SU-DHL-6 (cell line): Measurements from ENCODE around the gene FSIP2.

ENCODE experiments used
- H2AFZ ChIP-seq: fragments of 200-600 bp; sonication (generic); 2 replicates; pipeline ENCODE4 v1.6.1; 2014; ENCODE audit warnings: low read depth, mild to moderate bottlenecking, moderate library complexity, mixed read lengths, antibody characterized with exemption, low read length; ENCODE audit not compliant: severe bottlenecking
- H3F3A ChIP-seq: fragments of 200-600 bp; shearing (Covaris generic); 2 replicates; pipeline ENCODE4 v1.6.0; 2016; ENCODE audit warnings: antibody characterized with exemption, mild to moderate bottlenecking; ENCODE audit not compliant: insufficient read depth
- H3K27ac ChIP-seq: fragments of 200-600 bp; sonication (generic); 2 replicates; pipeline ENCODE4 v1.5.1; 2016; ENCODE audit warnings: low read depth, mild to moderate bottlenecking, low read length, moderate library complexity, mixed read lengths
- H3K27me3 ChIP-seq: fragments of 200-600 bp; sonication (generic), shearing (Covaris generic); 2 replicates; pipeline ENCODE4 v1.6.0; 2014; ENCODE audit warnings: mild to moderate bottlenecking, low read length
- H3K36me3 ChIP-seq: fragments of 200-600 bp; sonication (generic); 2 replicates; pipeline ENCODE4 v1.6.1; 2014; ENCODE audit warnings: mild to moderate bottlenecking, low read length, mixed read lengths
- H3K4me2 ChIP-seq: fragments of 300-600, 200-600 bp; shearing (Covaris generic), sonication (generic); 2 replicates; pipeline ENCODE4 v1.6.0; 2014; ENCODE audit warnings: low read length, low read depth, mild to moderate bottlenecking; ENCODE audit not compliant: poor library complexity, severe bottlenecking
- H3K4me3 ChIP-seq: fragments of 200-600 bp; sonication (generic); 2 replicates; pipeline ENCODE4 v1.5.1; 2014; ENCODE audit warnings: antibody characterized with exemption, low read length, mild to moderate bottlenecking, mixed read lengths; ENCODE audit not compliant: insufficient read depth, poor library complexity, severe bottlenecking
- H3K79me2 ChIP-seq: fragments of 200-600 bp; sonication (generic); 2 replicates; pipeline ENCODE4 v1.6.1; 2014; ENCODE audit warnings: mild to moderate bottlenecking, low read length, moderate library complexity; ENCODE audit not compliant: insufficient read depth
- H3K9ac ChIP-seq: fragments of 200-600 bp; sonication (generic); 2 replicates; pipeline ENCODE4 v1.7.0; 2014; ENCODE audit warnings: mild to moderate bottlenecking, low read length
- H3K9me2 ChIP-seq: fragments of 200-600 bp; sonication (generic); replicated peaks from 2 replicates; pipeline ENCODE4 v1.6.1; 2014; ENCODE audit warnings: low read length; ENCODE audit not compliant: insufficient read depth
- H3K9me3 ChIP-seq: fragments of 200-600 bp; sonication (generic); 2 replicates; pipeline ENCODE4 v1.6.1; 2014; ENCODE audit warnings: low read length, mixed read lengths; ENCODE audit not compliant: insufficient read depth
- H4K20me1 ChIP-seq: fragments of 200-600 bp; sonication (generic); 2 replicates; pipeline ENCODE4 v1.6.1; 2014; ENCODE audit warnings: low read depth, mild to moderate bottlenecking, antibody characterized with exemption, low read length, moderate library complexity, mixed read lengths
- EZH2phosphoT487 ChIP-seq: fragments of 200-600 bp; sonication (generic), shearing (Covaris generic); conservative IDR thresholded peaks from 2 replicates; pipeline ENCODE4 v1.6.1; 2018; ENCODE audit warnings: mild to moderate bottlenecking, antibody characterized with exemption, low read length, moderate library complexity, mixed read lengths
- TF ChIP-seq, protein P1 (sequence below): fragments of 200-600 bp; sonication (generic); IDR thresholded peaks from one replicate; pipeline ENCODE4 v1.5.1; 2017; ENCODE audit warnings: antibody characterized with exemption, mild to moderate bottlenecking, low read length, moderate library complexity; ENCODE audit not compliant: insufficient read depth, poor library complexity, severe bottlenecking

The FSIP2 gene

DNA sequence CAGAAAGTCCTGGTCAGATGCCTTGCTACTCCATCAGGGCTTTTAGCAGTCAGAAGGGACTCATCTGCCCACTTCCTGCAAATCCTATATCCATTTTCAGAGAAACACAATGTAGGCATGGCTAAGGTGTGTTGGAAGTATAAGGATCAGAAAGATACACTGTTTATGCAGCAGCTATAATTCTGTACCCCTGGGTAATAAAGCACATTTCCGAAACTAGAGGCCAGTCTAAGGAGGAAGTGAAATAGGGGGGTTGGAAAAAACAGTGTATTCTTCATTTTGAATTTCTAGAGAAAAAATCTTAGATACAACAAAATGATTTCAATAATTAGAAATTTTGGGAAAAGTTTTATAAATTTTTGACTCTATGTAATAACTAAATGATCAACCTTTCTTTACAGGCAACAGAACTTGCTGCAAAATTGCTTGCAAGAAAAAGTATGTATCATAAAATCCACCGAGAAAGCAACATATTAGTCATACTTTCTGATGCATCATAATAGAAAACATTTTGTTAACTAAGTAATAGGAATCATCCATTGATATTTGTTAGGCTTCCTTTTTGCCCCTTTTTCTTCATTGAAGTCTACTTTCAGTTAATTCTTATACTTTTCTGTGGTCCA is 47.4 kb downstream of the FSIP2 start:
- no peak overlapping the region for H3K27ac ChIP-seq
- H3K9me3 ChIP-seq, result no peaks in the 10 kb centered on the region
- no peaks in the 10 kb centered on the region for H3K27me3 ChIP-seq
- no peaks in the 10 kb centered on the region for H4K20me1 ChIP-seq
- H2AFZ ChIP-seq, result no peak overlapping the region
- TF ChIP-seq, protein P1, sequence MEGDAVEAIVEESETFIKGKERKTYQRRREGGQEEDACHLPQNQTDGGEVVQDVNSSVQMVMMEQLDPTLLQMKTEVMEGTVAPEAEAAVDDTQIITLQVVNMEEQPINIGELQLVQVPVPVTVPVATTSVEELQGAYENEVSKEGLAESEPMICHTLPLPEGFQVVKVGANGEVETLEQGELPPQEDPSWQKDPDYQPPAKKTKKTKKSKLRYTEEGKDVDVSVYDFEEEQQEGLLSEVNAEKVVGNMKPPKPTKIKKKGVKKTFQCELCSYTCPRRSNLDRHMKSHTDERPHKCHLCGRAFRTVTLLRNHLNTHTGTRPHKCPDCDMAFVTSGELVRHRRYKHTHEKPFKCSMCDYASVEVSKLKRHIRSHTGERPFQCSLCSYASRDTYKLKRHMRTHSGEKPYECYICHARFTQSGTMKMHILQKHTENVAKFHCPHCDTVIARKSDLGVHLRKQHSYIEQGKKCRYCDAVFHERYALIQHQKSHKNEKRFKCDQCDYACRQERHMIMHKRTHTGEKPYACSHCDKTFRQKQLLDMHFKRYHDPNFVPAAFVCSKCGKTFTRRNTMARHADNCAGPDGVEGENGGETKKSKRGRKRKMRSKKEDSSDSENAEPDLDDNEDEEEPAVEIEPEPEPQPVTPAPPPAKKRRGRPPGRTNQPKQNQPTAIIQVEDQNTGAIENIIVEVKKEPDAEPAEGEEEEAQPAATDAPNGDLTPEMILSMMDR, result no peak
- TF ChIP-seq EZH2phosphoT487, result no peak
- no peak overlapping the region for H3K4me2 ChIP-seq
- H3K4me3 ChIP-seq, result no peak overlapping the region
- H3K9me2 ChIP-seq, result no peaks in the 10 kb centered on the region
- H3K36me3 ChIP-seq, result no peaks in the 10 kb centered on the region
- no peak overlapping the region for H3K9ac ChIP-seq
- no peaks in the 10 kb centered on the region for H3F3A ChIP-seq
- H3K79me2 ChIP-seq, result no peaks in the 10 kb centered on the region

DNA sequence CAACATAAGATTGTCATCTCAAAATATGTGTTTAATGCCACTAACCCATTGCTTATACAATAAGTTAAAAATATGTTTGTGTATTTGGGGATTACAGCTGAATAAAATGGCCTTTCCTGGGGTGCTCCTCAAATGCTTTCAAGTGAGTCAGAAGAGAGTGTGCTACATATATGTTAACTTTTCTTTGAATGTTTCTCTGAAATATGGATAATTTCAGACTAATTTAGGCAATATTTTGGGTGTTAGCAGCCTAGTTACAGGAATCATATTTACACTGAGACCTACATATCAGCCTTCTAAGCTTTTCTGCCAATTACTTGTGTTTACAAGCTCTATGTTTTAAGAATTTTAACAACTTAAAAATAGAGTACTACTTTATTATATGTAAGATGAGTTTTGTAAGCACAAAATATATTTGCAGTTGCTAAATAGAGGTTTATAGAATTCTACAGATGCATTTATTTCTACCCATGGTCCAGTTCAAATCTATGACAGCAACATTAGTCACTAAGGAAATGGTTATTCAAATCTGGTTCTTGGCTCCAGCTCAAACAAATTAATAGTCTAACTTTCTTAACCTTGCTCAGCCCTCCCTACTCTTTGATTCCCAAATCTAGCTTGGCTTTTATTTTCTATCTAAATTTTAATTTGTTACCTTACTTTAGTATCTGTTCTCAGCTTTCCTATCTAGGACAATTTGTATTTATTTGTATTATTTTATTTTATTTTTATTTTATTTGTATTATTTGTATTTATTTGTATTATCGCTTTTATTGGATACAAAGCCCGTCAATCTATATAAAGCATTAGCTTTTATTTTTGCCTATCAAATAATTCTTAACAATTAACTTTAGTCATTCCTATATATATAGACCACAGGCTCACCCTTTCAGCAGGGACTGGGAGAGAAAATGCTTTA is 48.9 kb downstream of the FSIP2 start:
- TF ChIP-seq, protein P1, result no peak
- no peak for TF ChIP-seq EZH2phosphoT487
- Histone ChIP-seq H3K36me3 (no peaks in the 10 kb centered on the region), H3K9ac (no peak overlapping the region), H3K9me3 (no peaks in the 10 kb centered on the region), H3K79me2 (no peaks in the 10 kb centered on the region), H3K27me3 (no peaks in the 10 kb centered on the region), H3K9me2 (no peaks in the 10 kb centered on the region), H2AFZ (no peak overlapping the region), H3K27ac (no peak overlapping the region), H3K4me3 (no peak overlapping the region), H3F3A (no peaks in the 10 kb centered on the region), H3K4me2 (no peak overlapping the region), H4K20me1 (no peaks in the 10 kb centered on the region)

DNA sequence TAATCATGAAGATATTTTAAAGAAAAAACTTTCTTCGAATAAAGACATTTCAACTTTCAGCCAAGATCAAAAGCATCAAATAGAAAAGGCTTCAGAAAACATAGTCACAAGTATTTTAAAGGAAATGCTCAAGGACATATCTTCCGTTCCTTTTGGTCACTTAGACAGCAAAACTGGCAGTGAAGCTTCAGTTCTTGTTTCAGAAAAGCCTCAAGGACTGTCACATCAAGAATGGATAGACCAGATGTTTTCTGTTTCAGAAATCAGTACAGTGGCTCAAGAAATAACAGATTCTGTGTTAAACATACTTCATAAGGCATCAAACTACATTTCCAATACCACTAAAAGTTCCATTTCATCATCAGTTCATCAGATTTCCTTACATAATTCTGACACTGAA is 51.8 kb downstream of the FSIP2 start:
- Histone ChIP-seq H3F3A (no peaks in the 10 kb centered on the region), H3K79me2 (no peaks in the 10 kb centered on the region), H4K20me1 (no peaks in the 10 kb centered on the region), H3K27me3 (no peaks in the 10 kb centered on the region), H3K27ac (no peak overlapping the region), H3K9me3 (no peaks in the 10 kb centered on the region), H3K4me3 (no peak overlapping the region), H3K36me3 (no peaks in the 10 kb centered on the region), H3K9me2 (no peaks in the 10 kb centered on the region), H2AFZ (no peak overlapping the region), H3K9ac (no peak overlapping the region), H3K4me2 (no peak overlapping the region)
- no peak for TF ChIP-seq EZH2phosphoT487
- TF ChIP-seq, protein P1, result no peak
